MM.1S (cell line): Measurements from ENCODE around the gene EED.
"Not testable (repeated sequence)": the region's sequence is repeated elsewhere in the genome, so short reads cannot be mapped to it uniquely, and the experiment has no call there.

Experiments
- EZH2 ChIP-seq: fragments of 300-600 bp; sonication (generic); optimal IDR thresholded peaks from 2 replicates; pipeline ENCODE3; 2017; ENCODE audit warnings: low read depth, mild to moderate bottlenecking, antibody characterized with exemption, low read length, mixed read lengths
- EZH2phosphoT487 ChIP-seq: fragments of 300-600 bp; sonication (generic); IDR thresholded peaks from 2 replicates; pipeline ENCODE4 v1.6.1; 2018; ENCODE audit warnings: antibody characterized with exemption, low read length
- TF ChIP-seq, protein P1 (sequence below): fragments of 300-600 bp; sonication (generic); IDR thresholded peaks from 2 replicates; pipeline ENCODE4 v1.5.1; 2016; ENCODE audit warnings: antibody characterized with exemption, low read length, mixed read lengths

GRCh38 chr11:86289508-86290280, 45.1 kb downstream of the EED start:
- TF ChIP-seq EZH2phosphoT487, EZH2: not testable (repeated sequence)
- TF ChIP-seq, protein P1, sequence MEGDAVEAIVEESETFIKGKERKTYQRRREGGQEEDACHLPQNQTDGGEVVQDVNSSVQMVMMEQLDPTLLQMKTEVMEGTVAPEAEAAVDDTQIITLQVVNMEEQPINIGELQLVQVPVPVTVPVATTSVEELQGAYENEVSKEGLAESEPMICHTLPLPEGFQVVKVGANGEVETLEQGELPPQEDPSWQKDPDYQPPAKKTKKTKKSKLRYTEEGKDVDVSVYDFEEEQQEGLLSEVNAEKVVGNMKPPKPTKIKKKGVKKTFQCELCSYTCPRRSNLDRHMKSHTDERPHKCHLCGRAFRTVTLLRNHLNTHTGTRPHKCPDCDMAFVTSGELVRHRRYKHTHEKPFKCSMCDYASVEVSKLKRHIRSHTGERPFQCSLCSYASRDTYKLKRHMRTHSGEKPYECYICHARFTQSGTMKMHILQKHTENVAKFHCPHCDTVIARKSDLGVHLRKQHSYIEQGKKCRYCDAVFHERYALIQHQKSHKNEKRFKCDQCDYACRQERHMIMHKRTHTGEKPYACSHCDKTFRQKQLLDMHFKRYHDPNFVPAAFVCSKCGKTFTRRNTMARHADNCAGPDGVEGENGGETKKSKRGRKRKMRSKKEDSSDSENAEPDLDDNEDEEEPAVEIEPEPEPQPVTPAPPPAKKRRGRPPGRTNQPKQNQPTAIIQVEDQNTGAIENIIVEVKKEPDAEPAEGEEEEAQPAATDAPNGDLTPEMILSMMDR = not testable (repeated sequence)
